HG02588 (cell line): ENCODE data around the gene L3MBTL3.
"Not testable (repeated sequence)": the region's sequence is repeated elsewhere in the genome, so short reads cannot be mapped to it uniquely, and the experiment has no call there.

Experiments used
- ATAC-seq: cut with Tn5 transposase; IDR thresholded peaks from one replicate; pipeline ENCODE4 v1.9.1; 2021; ENCODE audit warnings: mild to moderate bottlenecking, moderate library complexity; ENCODE audit not compliant: unreplicated experiment

L3MBTL3 gene

GRCh38 chr6:130070792-130071191 lies 52.4 kb downstream of the L3MBTL3 start:
- ATAC-seq, result no peak

GRCh38 chr6:130075879-130076460 lies 57.6 kb downstream of the L3MBTL3 start:
- no peak for ATAC-seq

GRCh38 chr6:130076512-130076911 lies 58.1 kb downstream of the L3MBTL3 start:
- no peak for ATAC-seq

- ATAC-seq, result no peak
These were observed 72.4 kb downstream of the L3MBTL3 start for GRCh38 chr6:130090796-130091195.

- ATAC-seq, result no peak
These were observed 75.2 kb downstream of the L3MBTL3 start for GRCh38 chr6:130093546-130093945.

- no peak for ATAC-seq
These were observed 79.9 kb downstream of the L3MBTL3 start for GRCh38 chr6:130098317-130098716.

GRCh38 chr6:130099119-130099518 lies 80.7 kb downstream of the L3MBTL3 start:
- ATAC-seq, result no peak

- ATAC-seq, result peak; percentile 93
These were observed 87.8 kb downstream of the L3MBTL3 start for GRCh38 chr6:130105996-130106704.

GRCh38 chr6:130107710-130108109 lies 89.3 kb downstream of the L3MBTL3 start:
- no peak for ATAC-seq

GRCh38 chr6:130111031-130111430 lies 92.7 kb downstream of the L3MBTL3 start:
- ATAC-seq, result no peak

- ATAC-seq, result no peak
These were observed 94.9 kb downstream of the L3MBTL3 start for GRCh38 chr6:130113201-130113710.

GRCh38 chr6:130115036-130115435 lies 96.7 kb downstream of the L3MBTL3 start:
- ATAC-seq, result peak; percentile 93

GRCh38 chr6:130116273-130116672 lies 97.9 kb downstream of the L3MBTL3 start:
- ATAC-seq, result no peak

- not testable (repeated sequence) for ATAC-seq
These were observed 98.9 kb downstream of the L3MBTL3 start for GRCh38 chr6:130117187-130117701.

GRCh38 chr6:130118236-130118635 lies 99.9 kb downstream of the L3MBTL3 start:
- no peak for ATAC-seq

- no peak for ATAC-seq
These were observed 100.8 kb downstream of the L3MBTL3 start for GRCh38 chr6:130119211-130119610.

GRCh38 chr6:130120731-130121130 lies 102.3 kb downstream of the L3MBTL3 start:
- ATAC-seq, result no peak

GRCh38 chr6:130122243-130122642 lies 103.9 kb downstream of the L3MBTL3 start:
- ATAC-seq, result no peak

GRCh38 chr6:130127195-130127594 lies 108.8 kb downstream of the L3MBTL3 start:
- ATAC-seq, result no peak

- ATAC-seq, result no peak
These were observed 109.9 kb downstream of the L3MBTL3 start for GRCh38 chr6:130128326-130128725.

GRCh38 chr6:130129762-130130246 lies 111.4 kb downstream of the L3MBTL3 start:
- no peak for ATAC-seq

GRCh38 chr6:130132286-130132701 lies 113.9 kb downstream of the L3MBTL3 start:
- peak; percentile 84 for ATAC-seq
